Measurements from ENCODE around the gene ZDHHC5. TPM values are rescaled to one million over a fixed set of nuclear protein-coding genes. Genes with fewer than 3 reads are reported as not detected.

Gene ZDHHC5, protein sequence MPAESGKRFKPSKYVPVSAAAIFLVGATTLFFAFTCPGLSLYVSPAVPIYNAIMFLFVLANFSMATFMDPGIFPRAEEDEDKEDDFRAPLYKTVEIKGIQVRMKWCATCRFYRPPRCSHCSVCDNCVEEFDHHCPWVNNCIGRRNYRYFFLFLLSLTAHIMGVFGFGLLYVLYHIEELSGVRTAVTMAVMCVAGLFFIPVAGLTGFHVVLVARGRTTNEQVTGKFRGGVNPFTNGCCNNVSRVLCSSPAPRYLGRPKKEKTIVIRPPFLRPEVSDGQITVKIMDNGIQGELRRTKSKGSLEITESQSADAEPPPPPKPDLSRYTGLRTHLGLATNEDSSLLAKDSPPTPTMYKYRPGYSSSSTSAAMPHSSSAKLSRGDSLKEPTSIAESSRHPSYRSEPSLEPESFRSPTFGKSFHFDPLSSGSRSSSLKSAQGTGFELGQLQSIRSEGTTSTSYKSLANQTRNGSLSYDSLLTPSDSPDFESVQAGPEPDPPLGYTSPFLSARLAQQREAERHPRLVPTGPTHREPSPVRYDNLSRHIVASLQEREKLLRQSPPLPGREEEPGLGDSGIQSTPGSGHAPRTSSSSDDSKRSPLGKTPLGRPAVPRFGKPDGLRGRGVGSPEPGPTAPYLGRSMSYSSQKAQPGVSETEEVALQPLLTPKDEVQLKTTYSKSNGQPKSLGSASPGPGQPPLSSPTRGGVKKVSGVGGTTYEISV
- 10 to 100 TPM; 49.5 to 59.6 TPM for total RNA-seq

DNA sequence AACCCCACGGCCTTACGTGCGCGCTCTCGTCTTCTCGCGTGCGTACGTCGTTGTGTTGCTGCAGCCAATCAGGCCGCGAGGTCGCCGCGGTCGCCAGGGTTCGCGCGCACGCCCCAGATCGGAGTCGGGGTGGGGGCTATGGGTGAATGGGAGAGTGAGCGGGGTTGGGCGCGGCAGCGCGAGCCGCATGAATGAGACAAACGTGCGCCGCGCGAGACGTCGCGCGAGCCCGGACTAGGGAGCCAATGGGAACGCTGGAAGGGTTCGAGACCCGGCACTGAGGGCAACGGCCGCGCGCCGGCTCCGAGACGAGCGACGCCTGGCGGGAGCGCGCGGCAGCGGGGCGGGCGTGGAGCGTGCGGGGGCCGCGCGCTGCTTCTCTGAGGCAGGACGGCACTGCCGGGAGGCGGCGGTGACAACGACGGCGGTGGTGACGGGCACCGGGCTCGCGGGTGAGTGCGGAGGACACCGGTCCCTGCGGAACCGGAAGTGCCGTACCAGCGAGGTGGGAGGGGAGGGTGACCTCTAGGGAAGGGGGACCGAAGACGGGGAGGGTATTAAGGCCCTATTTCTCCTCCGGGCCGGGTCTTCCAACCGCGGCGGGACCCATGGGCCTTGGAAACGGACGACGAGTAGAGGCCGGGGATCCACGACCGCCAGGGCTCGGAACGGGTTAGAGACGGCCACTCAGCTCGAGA lies at the start of gene ZDHHC5:
Gene ZDHHC5 (plus strand): TSS at position 379 of the 698 bp plus-strand sequence. CDS start 4,977 bp downstream, outside the sequence.
- ATAC-seq: peak; percentile 89 to 91
- DNase-seq (ENCODE audit: low spot score in 2 of 2): peak; percentile 97 to 100
- Mint-ChIP-seq H3K9me3 (peaks cover 0 to 1% of the 10 kb centered on the region in 2 donors), H3K27ac (peak within 1 kb of the TSS; percentile 98 to 100), H3K36me3 (peaks cover 11 to 32% of the 10 kb centered on the region in 2 donors)

DNA sequence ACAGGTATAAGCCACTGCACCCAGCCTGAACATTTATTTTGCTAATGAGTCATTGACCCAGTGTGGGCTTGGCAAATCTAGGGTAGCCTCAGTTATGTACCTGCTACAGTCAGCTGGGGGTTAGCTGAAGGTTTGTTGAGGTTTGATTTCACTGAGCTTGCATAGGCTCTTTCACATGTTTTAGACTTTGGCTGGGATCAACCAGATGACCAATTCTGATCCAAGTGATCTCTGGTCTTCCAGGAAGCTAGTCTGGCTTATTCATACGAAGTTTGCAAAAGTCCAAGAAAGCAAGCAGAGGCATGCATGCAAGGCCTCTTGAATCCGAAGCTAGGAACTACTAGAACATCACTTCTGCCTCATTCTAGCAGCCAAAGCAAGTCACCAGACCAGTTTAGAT lies 49.5 kb upstream of the ZDHHC5 start:
- ATAC-seq (no peak), DNase-seq (ENCODE audit: low spot score in 2 of 2) (no peak)
- peaks cover 0 to 2% of the 10 kb centered on the region in 2 donors for H3K9me3 Mint-ChIP-seq
- no peak overlapping the region for H3K27ac Mint-ChIP-seq
- peaks cover 0 to 10% of the 10 kb centered on the region in 2 donors for H3K36me3 Mint-ChIP-seq

DNA sequence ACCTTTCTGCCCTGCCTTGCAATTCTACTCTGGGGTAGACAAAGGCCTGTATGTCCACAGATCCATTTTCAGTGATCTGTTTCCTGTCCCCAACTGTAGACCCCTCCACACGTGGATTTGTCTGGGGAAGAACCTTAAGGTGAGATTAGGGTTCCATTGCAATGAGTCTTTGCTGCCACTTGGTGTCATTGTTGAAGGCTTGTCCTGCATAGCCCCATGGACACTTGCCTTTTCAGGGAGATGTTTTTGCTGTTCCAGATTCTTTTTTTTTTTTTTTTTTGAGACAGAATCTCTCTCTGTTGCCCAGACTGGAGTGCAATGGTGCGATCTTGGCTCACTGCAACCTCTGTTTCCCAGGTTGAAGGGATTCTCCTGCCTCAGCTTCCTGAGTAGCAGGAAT lies 48.6 kb upstream of the ZDHHC5 start:
- H3K27ac Mint-ChIP-seq: no peak overlapping the region
- ATAC-seq: no peak

DNA sequence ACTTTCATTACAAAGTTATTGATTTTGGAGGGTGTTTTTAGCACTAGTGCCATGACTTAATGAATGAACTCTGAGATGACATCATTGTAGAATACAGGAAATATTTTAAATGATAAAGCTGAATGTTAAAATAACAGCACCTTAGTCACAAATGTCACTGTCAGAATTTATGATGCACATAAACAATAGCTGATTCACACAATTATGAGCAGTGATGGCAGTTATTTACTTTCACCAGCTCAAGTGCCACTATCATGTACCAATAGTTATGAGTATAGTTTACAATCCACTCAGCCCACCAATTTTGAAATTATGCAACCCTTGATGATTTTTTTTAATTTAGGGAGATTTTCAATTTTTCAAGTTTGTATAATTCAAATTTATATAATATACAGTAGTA lies 47.4 kb upstream of the ZDHHC5 start:
- H3K36me3 Mint-ChIP-seq: peaks cover 0 to 10% of the 10 kb centered on the region in 2 donors
- H3K9me3 Mint-ChIP-seq: peaks cover 0 to 2% of the 10 kb centered on the region in 2 donors
- no peak for DNase-seq (ENCODE audit: low spot score in 2 of 2)
- ATAC-seq: no peak
- no peak overlapping the region for H3K27ac Mint-ChIP-seq

More for the DNA sequence above, 48.6 kb upstream of the ZDHHC5 start:
- Mint-ChIP-seq H3K9me3 (peaks cover 0 to 2% of the 10 kb centered on the region in 2 donors), H3K36me3 (peaks cover 0 to 10% of the 10 kb centered on the region in 2 donors)
- no peak for DNase-seq (ENCODE audit: low spot score in 2 of 2)

DNA sequence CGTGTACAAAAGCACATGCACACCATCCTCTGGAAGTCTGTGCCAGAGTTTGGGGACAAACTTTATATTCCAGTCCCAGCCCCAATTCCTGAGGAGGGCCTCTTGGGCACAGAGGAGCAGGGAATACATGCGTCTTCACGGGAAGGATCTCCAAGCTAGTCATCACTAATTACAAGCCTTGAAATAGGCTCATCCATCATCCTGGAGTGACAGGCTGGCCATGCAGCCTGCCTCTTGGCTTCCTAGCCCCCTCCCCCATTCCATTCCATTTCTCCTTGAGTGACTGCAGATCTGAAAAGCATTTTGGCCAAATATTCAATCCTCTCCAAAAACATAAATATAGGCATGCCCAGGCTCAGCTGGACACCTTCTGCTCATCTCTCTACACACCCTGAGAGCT lies 45.7 kb upstream of the ZDHHC5 start:
- DNase-seq (ENCODE audit: low spot score in 2 of 2) (no peak), ATAC-seq (no peak)
- Mint-ChIP-seq H3K36me3 (peaks cover 0 to 10% of the 10 kb centered on the region in 2 donors), H3K27ac (no peak overlapping the region), H3K9me3 (peaks cover 0 to 2% of the 10 kb centered on the region in 2 donors)

DNA sequence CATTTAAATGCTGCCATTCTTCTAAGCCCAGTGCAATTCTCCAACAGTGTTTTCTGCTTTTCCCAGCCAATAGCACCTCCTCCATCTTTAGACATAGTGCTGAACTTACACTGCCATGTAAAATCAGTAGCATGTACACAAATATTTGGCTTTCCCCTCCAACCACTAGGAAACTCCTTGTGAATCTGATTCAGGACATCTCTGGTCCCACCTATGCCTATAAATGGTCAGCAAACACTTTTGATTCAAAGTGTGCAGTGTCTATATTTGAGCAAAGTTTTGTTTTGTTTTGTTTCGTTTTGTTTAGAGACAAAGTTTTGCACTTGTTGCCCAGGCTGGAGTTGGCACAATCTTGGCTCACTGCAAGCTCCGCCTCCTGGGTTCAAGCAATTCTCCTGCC lies 43.0 kb upstream of the ZDHHC5 start:
- DNase-seq (ENCODE audit: low spot score in 2 of 2) (no peak), ATAC-seq (no peak)
- H3K36me3 Mint-ChIP-seq: peaks cover 0 to 1% of the 10 kb centered on the region in 2 donors
- peaks cover 0 to 2% of the 10 kb centered on the region in 2 donors for H3K9me3 Mint-ChIP-seq
- H3K27ac Mint-ChIP-seq: no peak overlapping the region

DNA sequence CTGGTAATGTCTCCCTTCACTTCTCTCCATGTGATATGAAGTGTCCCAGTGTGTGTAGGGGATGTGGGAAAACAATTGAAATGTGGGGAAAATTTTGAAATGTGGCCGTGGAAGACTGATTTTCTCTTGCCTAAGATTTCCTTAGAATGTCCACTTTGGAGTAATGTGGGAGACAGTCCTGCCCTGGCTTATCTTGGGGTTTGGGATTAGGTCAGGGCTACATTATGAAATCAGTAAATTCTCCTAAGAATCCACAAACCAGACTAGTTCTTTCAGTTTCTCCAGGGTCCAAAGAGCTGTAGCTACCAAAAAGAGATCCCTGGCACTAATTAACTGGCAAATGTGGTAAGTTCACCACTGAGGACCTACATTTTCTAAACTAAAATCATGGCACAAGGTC lies 41.0 kb upstream of the ZDHHC5 start:
- no peaks in the 10 kb centered on the region for H3K9me3 Mint-ChIP-seq
- H3K27ac Mint-ChIP-seq: no peak overlapping the region
- no peaks in the 10 kb centered on the region for H3K36me3 Mint-ChIP-seq
- no peak for ATAC-seq
- no peak for DNase-seq (ENCODE audit: low spot score in 2 of 2)

DNA sequence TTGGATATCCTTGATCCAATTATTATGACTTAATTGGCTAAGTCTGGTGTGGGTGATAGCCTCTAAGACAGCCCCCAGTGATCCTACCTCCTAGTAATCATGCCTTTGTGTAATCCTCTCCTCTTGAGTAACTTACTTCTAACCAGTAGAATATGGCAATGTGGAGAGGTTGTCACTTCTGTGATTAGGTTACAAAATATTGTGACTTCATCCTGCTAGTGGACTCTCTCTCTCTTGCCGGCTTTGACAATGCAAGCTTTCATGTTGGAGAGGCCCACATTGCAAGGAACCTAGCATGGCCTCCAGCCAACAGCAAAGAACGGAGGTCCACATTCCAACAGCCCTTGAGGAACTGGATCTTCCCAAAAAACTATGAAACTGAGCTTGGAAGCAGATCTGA lies 37.7 kb upstream of the ZDHHC5 start:
- H3K9me3 Mint-ChIP-seq: no peaks in the 10 kb centered on the region
- no peak for ATAC-seq
- DNase-seq (ENCODE audit: low spot score in 2 of 2): no peak
- no peaks in the 10 kb centered on the region for H3K36me3 Mint-ChIP-seq
- no peak overlapping the region for H3K27ac Mint-ChIP-seq

DNA sequence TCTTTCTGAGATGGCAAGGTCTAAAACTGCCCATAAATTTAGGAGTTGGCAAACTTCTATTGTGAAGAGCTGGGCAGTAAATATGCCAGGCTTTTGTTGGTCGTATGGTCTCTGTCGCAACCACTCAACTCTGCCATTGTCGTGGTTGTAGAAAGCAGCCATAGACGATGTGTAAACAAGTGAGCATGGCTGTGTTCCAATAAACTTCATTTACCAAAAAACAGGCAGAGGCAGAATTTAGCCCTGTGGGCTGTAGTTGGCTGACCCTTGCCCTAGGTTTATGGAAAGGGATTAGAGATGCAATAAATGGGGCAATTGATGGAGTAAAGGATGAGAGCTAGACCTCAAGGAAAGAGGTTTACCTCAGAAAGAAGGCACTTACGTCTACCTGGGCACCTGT lies 35.8 kb upstream of the ZDHHC5 start:
- DNase-seq (ENCODE audit: low spot score in 2 of 2) (no peak), ATAC-seq (no peak)
- Mint-ChIP-seq H3K36me3 (no peaks in the 10 kb centered on the region), H3K27ac (no peak overlapping the region), H3K9me3 (no peaks in the 10 kb centered on the region)

DNA sequence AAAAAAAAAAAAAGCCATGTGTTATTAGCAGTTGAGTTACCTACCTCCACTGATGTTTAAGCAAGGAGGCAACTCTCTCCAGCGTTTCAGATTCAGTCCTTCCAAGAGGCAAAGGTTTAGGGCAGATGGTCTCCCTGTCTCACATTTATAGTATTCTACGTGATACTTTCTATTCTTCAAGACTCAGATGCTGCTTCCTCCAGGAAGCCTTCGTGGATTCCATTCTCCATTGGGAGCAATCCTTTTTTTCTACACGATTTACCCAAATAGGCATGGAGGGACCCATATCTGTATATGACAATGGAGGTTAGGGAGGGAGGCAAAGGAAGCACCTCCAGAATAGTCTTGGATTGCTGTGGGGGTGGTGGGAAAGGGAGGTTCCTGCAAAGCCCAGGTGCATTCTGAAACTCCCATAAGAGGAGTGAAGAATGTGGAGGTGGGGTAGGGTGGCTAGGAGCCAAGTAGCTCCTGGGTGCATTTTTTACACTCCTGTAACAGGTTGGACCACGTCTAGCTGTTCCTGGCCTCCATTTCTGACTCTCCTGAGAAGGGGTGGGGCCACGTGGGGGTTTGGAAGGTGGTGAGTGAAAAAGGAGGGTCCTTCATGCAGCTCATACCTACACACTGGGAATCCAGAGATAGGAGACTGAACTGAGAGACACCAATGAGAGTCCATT lies 34.4 kb upstream of the ZDHHC5 start:
- no peak overlapping the region for H3K27ac Mint-ChIP-seq
- ATAC-seq (no peak), DNase-seq (ENCODE audit: low spot score in 2 of 2) (no peak)
- H3K9me3 Mint-ChIP-seq: no peaks in the 10 kb centered on the region
- H3K36me3 Mint-ChIP-seq: peaks cover 0 to 6% of the 10 kb centered on the region in 2 donors

DNA sequence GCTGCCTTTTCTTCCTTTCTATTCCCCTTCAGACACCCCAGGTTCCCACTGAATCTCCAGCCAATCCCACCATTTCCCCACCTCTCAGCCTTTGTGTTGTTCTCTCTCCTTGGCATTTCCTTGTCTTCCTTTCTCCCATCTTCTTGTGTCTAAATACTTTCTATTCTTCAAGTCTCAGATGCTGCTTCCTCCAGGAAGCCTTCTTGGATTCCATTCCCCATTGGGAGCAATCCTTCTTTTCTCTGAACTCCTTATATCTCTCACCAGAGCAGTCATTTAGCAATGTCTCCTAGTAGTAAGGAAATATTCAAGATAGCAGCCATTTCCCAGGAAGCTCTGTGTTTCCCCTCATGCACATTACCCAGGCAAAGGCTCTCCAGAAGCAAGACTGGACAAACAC lies 33.6 kb upstream of the ZDHHC5 start:
- Mint-ChIP-seq H3K27ac (no peak overlapping the region), H3K9me3 (no peaks in the 10 kb centered on the region), H3K36me3 (peaks cover 0 to 6% of the 10 kb centered on the region in 2 donors)
- DNase-seq (ENCODE audit: low spot score in 2 of 2) (no peak), ATAC-seq (no peak)

DNA sequence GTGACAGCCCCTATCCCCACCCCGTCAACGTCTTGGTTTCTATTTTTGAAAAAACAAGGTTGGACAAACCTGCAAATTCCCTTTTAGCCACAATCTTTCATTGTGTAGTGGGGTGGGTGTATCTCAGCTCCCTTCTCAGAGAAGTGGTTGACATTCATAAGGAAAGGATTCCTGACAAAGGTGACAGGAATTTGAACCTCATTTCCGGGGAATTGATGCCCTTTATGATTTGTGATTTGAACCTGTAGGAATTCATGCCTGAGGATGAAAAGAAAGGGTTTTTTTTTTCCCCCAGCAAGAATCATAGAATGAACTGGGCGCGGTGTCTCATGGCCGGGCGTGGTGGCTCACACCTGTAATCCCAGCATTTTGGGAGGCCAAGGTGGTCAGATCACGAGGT lies 32.7 kb upstream of the ZDHHC5 start:
- no peak overlapping the region for H3K27ac Mint-ChIP-seq
- DNase-seq (ENCODE audit: low spot score in 2 of 2) (no peak), ATAC-seq (no peak)
- H3K36me3 Mint-ChIP-seq: peaks cover 0 to 6% of the 10 kb centered on the region in 2 donors
- no peaks in the 10 kb centered on the region for H3K9me3 Mint-ChIP-seq

DNA sequence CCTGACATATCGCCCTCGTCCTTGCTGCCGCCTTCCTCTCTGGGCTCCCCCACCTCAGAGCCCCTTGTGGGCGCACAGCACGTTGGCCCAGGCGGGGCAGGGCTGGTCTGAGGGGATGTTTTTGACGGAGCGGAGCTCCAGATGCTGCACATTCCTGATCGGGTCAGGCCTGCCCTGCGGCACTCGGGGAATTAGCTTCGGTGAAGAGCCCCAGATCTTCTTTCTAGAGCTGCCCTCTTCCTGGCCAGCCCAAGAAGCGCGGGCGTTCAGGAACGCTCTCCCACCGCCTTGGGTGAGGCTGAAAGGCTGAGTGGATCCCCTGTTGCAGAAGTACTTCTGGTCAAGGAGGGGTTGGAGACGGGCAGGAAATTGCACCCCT lies 30.3 kb upstream of the ZDHHC5 start:
- Mint-ChIP-seq H3K9me3 (no peaks in the 10 kb centered on the region), H3K27ac (peak overlapping the region in 1 of 2 donors; percentile 52), H3K36me3 (peaks cover 0 to 6% of the 10 kb centered on the region in 2 donors)
- no peak for DNase-seq (ENCODE audit: low spot score in 2 of 2)
- ATAC-seq: no peak

DNA sequence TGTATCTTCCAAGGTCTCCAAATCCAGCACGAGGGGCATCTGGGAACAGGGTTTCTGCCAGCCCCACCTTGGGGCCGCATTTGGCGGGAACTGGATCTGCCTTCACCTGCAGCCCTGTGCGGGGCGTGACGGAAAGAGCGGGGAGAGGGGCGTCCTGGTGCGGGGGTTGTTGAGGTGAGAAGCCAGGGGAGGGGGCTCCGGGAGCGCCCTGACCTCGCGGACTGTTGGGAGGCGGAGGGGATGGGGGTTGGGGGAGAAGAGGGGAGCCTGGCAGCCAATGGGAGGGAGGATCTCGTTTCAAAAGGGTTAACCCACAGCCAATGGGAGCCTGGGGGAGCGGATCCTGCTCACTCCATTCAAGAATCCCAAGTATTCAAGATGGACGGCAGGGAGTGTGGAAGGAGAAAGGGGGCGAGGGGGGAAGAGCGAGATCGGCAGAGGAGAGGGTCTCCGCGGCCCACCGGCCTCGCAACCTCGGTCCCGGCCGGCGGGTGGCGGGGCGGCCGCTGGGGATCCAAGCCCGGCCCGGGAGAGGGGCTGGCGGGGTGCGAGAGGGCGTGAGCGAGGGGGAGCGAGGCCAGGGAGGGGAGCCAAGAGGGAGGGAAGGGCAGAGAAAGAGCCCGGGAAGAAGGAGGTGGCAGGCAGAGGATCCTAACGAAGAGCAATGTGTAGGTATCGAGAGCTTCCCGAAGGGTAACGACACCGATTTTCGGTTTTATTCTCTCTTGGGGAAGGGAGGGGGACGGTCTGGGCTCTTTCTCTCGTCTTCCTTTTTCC lies 29.7 kb upstream of the ZDHHC5 start:
- peak overlapping the region; percentile 52 to 72 for H3K27ac Mint-ChIP-seq
- H3K36me3 Mint-ChIP-seq: peaks cover 0 to 6% of the 10 kb centered on the region in 2 donors
- no peaks in the 10 kb centered on the region for H3K9me3 Mint-ChIP-seq
- no peak for DNase-seq (ENCODE audit: low spot score in 2 of 2)
- peak; percentile 70 to 76 for ATAC-seq

DNA sequence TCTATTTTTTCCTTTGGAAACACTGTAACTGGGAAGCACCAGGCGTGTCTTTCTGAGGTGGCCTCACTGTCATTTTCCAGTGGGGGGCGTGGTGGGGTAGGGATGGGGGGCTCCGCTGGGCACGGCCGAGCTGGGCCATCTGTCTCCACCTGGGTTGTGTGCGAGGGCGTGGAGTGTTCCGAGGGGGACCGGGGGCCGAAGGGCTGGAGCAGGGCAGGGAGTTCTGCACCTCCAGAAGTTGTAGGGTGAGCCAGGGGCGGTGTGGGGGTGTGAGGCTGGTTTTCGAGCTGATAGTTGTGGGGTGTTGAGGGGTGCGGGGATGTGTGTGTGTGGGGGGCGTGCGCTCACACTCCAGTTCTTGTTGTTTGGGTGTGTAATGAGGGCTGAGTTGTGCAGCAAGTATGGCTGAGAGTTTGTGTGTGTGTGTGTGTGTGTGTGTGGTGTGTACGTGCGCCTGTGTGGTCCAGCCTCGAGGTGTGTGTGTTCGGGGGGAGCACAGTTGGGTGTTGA lies 29.0 kb upstream of the ZDHHC5 start:
- H3K9me3 Mint-ChIP-seq: no peaks in the 10 kb centered on the region
- ATAC-seq (peak; percentile 22 to 53), DNase-seq (ENCODE audit: low spot score in 2 of 2) (no peak)
- peak overlapping the region; percentile 52 to 72 for H3K27ac Mint-ChIP-seq
- peaks cover 0 to 6% of the 10 kb centered on the region in 2 donors for H3K36me3 Mint-ChIP-seq
